ES-I3 (cell line): ENCODE measurements around the gene ESYT3.

Experiments
- H3K36me3 ChIP-seq: 2 replicates; pipeline ENCODE4 v1.6.1; 2013; ENCODE audit warnings: mild to moderate bottlenecking, low read length, control low read depth, moderate library complexity; ENCODE audit not compliant: insufficient read depth
- H3K4me1 ChIP-seq: 2 replicates; pipeline ENCODE4 v1.6.1; 2013; ENCODE audit warnings: mild to moderate bottlenecking, control low read depth, low read length; ENCODE audit not compliant: insufficient read depth
- H3K9ac ChIP-seq: 2 replicates; pipeline ENCODE4 v1.6.1; 2013; ENCODE audit warnings: low read depth, mild to moderate bottlenecking, low read length, moderate library complexity
- H3K9me3 ChIP-seq: 2 replicates; pipeline ENCODE4 v1.6.1; 2013; ENCODE audit warnings: mild to moderate bottlenecking, low read length, moderate library complexity; ENCODE audit not compliant: control insufficient read depth, insufficient read depth

ESYT3 gene

GRCh38 chr3:138456961-138457862 is 22.8 kb downstream of the ESYT3 start:
- Histone ChIP-seq H3K9ac (no peak overlapping the region), H3K9me3 (peaks cover 6% of the 10 kb centered on the region; the same call in 1 of the 2 replicates), H3K36me3 (no peaks in the 10 kb centered on the region; the same call in 1 of the 2 replicates), H3K4me1 (peaks cover 17% of the 10 kb centered on the region)

DNA sequence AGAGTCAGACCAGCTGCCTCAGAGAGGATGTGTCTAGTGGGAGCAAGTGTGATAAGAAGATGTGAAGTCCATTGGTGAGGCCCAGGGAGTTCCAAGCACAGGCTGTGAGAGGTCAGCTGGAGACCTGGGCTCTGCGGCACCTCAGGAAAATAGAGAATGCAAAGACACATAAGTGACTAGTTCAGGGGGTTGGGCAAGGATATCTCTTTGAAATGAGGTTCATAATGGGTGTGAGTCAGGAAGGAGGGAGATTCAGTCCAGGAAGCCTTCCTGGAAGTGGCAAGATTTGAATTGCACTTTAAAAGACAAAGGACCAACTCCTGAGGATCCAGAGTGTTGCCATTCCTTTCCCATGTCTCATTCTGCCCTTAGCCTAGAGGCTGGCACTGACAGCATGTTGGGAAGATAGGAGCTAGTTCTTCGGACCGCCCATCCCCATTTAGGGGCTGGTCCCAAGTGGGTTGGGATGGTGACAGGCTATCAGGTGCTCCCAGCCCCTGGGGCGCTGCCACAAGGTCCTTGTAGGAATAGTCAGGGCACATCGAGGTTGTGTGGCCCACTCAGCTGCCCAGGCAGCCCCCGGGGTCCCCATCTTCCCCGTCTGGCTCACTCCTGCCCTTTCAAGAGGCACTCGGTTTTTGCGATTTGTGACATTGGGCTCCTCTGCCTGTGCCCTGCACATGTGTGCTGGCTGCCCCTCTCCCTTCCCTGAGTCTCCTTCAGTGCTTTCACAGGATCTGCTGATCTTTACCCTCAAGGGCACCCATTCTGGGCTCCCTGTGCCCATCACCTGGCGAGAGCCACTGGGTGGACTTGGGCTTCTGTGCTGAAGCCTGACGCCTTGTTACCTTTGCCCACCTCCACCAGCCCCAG is 23.7 kb downstream of the ESYT3 start:
- no peaks in the 10 kb centered on the region; the same call in 1 of the 2 replicates for H3K36me3 ChIP-seq
- H3K4me1 ChIP-seq, result peaks cover 12% of the 10 kb centered on the region
- peaks cover 6% of the 10 kb centered on the region; the same call in 1 of the 2 replicates for H3K9me3 ChIP-seq
- H3K9ac ChIP-seq, result no peak overlapping the region

DNA sequence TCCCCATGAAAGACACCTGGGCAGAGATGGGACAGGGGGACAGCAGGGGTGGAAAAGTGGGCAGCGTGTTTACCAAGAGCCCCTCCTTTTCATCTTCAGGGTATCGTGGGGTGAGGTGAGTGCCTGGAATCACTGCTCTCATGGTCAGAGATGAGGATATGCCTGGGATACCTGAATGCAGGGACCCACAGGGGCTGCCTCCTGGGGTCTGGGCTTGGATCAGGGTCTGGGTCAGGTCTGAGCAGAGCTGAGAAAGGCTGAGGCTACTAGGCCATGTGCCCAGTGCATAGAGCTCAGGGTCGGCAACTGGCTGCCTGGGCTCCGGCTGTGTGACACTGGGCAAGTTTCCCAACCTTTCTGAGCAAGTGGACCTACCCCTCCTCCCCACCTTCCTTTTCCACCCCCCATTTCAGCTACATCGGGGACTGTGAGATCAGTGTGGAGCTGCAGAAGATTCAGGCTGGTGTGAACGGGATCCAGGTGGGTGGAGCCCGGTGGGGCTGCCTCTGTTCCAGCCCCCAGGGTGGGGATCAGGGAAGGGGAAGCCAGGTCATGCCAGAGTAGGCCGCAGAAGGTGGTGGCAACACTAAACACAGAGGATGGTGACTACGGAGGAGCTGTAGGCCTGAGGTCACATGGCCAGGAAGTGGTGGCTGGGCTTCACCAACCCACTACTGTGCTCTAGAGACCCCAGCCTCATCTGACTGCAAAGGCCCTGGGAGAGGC is 24.5 kb downstream of the ESYT3 start:
- Histone ChIP-seq H3K36me3 (no peaks in the 10 kb centered on the region; the same call in 1 of the 2 replicates), H3K9me3 (peaks cover 6% of the 10 kb centered on the region; the same call in 1 of the 2 replicates), H3K4me1 (peaks cover 12% of the 10 kb centered on the region), H3K9ac (no peak overlapping the region)

GRCh38 chr3:138459619-138460535 is 25.5 kb downstream of the ESYT3 start:
- Histone ChIP-seq H3K9ac (no peak overlapping the region), H3K36me3 (peaks cover 4% of the 10 kb centered on the region; the same call in 1 of the 2 replicates)

DNA sequence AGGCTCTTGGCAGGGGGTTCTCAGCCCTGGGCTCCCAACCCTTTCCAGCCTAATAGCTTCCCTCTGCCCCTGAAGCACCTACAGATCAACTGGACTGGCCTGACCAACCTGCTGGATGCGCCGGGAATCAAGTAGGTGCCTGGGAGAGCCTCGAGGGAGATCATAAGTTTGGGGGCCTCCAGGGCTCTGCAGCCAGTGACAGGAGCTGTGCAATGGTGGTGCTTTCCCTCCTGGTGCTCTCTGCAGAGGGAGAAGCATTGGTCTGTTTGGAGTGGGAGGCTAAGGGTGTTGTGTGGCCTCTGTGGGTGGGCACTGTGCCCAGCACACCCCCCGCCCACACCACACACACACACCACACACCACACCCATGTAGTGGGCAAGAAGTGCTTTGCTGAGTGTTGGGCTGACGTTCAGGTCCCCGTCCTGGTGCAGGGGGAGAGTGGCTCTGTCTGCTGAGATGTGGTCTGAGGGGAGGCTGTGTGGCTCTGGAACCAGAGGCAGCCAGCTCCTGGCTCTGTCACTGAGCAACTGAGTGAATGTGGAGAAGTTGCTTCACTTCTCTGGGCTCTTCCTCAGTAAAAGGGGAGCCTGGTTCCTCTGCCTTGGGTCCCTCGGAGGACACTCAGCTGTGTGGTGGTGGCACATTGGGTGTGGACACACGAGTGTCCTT is 26.3 kb downstream of the ESYT3 start:
- H3K36me3 ChIP-seq, result peaks cover 4% of the 10 kb centered on the region; the same call in 1 of the 2 replicates
- no peak overlapping the region for H3K9ac ChIP-seq
- H3K4me1 ChIP-seq, result peaks cover 12% of the 10 kb centered on the region
- peaks cover 6% of the 10 kb centered on the region; the same call in 1 of the 2 replicates for H3K9me3 ChIP-seq

More at GRCh38 chr3:138459619-138460535, 25.5 kb downstream of the ESYT3 start:
- H3K9me3 ChIP-seq, result peaks cover 6% of the 10 kb centered on the region; the same call in 1 of the 2 replicates
- peaks cover 12% of the 10 kb centered on the region for H3K4me1 ChIP-seq

- Histone ChIP-seq H3K9ac (no peak overlapping the region), H3K4me1 (peaks cover 12% of the 10 kb centered on the region)
Measured at GRCh38 chr3:138461246-138461645, 26.8 kb downstream of the ESYT3 start.

GRCh38 chr3:138461896-138462295 is 27.5 kb downstream of the ESYT3 start:
- peaks cover 4% of the 10 kb centered on the region; the same call in 1 of the 2 replicates for H3K9me3 ChIP-seq
- H3K4me1 ChIP-seq, result peaks cover 12% of the 10 kb centered on the region
- H3K36me3 ChIP-seq, result peaks cover 4% of the 10 kb centered on the region; the same call in 1 of the 2 replicates
- H3K9ac ChIP-seq, result no peak overlapping the region

More at GRCh38 chr3:138461246-138461645, 26.8 kb downstream of the ESYT3 start:
- Histone ChIP-seq H3K9me3 (peaks cover 6% of the 10 kb centered on the region; the same call in 1 of the 2 replicates), H3K36me3 (peaks cover 4% of the 10 kb centered on the region; the same call in 1 of the 2 replicates)

DNA sequence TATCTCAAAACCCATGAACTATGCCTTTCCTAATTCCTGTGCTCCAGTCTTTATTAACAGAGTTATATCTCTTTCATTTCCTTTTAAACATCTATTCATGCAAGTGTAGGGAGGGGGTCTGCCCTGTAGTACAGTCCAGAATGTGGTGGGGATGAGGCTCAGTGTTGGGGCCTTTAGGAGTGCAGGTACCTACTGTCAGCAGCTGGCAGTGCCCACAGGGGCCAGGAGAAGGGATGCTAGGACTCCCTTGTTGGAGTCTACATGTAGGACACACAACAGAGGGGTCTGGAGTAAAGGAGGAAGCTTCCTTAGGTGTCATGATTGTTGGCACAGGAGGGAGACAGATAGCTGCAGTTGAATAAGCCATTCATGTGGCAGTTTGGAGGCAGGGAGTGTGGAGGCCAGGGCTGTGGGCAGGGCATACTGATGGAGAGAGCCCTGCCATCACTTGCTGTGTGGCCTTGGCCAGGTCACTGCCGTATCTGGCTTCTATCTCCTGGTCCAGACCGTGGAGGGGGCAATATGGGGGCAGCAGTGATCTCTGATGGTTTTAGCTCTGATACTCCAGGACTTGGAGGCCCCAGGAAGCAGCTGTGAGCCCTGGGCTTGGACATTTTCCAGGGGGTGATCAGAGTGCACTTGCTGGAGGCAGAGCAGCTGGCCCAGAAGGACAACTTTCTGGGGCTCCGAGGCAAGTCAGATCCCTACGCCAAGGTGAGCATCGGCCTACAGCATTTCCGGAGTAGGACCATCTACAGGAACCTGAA is 29.5 kb downstream of the ESYT3 start:
- Histone ChIP-seq H3K36me3 (peaks cover 6% of the 10 kb centered on the region), H3K9ac (no peak overlapping the region), H3K4me1 (no peaks in the 10 kb centered on the region), H3K9me3 (no peaks in the 10 kb centered on the region)

DNA sequence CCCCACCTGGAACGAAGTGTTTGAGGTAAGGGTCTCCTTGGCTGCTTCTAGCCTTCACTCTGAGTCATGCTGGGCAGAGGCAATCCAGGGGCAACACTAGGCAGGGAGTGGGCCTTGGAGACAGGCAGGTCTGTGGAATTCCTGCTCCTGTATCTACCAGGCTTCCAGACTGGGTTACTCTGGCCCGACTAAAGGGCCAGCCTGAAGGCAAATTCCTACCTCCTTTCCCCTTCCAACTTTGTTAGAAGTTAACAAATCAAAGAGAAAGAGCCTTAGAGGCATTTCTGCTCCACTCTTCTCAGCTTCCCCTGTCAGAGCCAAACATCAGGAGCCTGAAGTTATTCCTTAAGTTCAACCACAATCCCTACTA is 30.1 kb downstream of the ESYT3 start:
- peaks cover 6% of the 10 kb centered on the region for H3K36me3 ChIP-seq
- H3K9me3 ChIP-seq, result no peaks in the 10 kb centered on the region
- H3K9ac ChIP-seq, result no peak overlapping the region

DNA sequence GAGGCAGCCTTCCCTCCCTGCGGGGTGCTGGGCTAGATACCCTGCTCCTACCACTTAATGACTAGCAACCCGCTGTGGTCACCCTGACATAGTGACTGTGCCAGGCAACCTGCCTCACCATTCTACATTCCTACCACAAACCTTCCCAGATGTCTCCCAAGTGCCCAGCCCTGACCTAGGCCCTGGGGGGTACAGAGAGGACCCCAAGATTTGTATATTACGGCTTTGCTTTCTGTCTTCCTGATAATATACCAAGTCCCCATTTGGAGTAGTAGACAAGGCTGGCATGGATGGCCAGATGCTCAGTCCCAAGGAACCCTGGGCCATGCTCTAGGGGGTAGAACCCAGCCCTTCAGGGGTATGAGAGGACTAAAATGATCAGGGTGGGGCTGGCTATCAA is 31.0 kb downstream of the ESYT3 start:
- Histone ChIP-seq H3K4me1 (no peaks in the 10 kb centered on the region), H3K9ac (no peak overlapping the region), H3K9me3 (no peaks in the 10 kb centered on the region), H3K36me3 (peaks cover 6% of the 10 kb centered on the region)

More for the DNA sequence above, 30.1 kb downstream of the ESYT3 start:
- H3K4me1 ChIP-seq, result no peaks in the 10 kb centered on the region

- Histone ChIP-seq H3K9me3 (no peaks in the 10 kb centered on the region), H3K36me3 (peaks cover 6% of the 10 kb centered on the region), H3K4me1 (no peaks in the 10 kb centered on the region), H3K9ac (no peak overlapping the region)
Measured at GRCh38 chr3:138465925-138466324, 31.5 kb downstream of the ESYT3 start.

DNA sequence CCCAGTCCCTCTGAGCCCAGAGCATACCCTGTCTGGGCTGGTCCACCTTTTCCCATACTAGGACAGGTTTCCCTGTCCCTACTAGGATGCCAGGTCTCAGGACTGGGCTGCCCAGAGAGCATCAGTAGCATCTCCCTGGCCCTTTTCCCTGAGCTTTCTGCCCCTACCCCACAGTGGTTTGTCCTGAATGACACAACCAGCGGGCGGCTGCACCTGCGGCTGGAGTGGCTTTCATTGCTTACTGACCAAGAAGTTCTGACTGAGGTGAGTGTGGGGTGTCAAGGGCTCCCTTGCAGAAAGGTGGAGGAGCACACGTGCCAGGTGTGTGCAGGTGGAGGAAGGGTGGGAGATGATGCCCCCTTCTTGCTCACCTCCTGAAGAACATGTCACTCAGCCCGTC is 33.5 kb downstream of the ESYT3 start:
- Histone ChIP-seq H3K4me1 (no peaks in the 10 kb centered on the region), H3K36me3 (peaks cover 10% of the 10 kb centered on the region), H3K9me3 (no peaks in the 10 kb centered on the region), H3K9ac (no peak overlapping the region)
